Testis (tissue), 3 donors: ENCODE data around the gene ETFB. TPM values are rescaled to one million over a fixed set of nuclear protein-coding genes. Genes with fewer than 3 reads are reported as not detected.

ENCODE experiments used
- DNase-seq: peaks from one replicate; pipeline ENCODE4 v3.0.0-alpha.2; 2019
- H3K27ac ChIP-seq, 2 donors: fragments of 200-600 bp; sonication (generic); one replicate each; pipeline ENCODE4 v1.5.1; 2019
- H3K27me3 ChIP-seq: fragments of 200-600 bp; sonication (generic); one replicate; pipeline ENCODE4 v1.5.1; 2019
- H3K36me3 ChIP-seq: fragments of 200-600 bp; sonication (generic); one replicate; pipeline ENCODE4 v1.5.1; 2017; ENCODE audit warnings: low read depth; ENCODE audit errors: missing control alignments
- H3K4me1 ChIP-seq: fragments of 200-600 bp; sonication (generic); one replicate; pipeline ENCODE4 v1.5.1; 2019
- H3K4me3 ChIP-seq, 2 donors: fragments of 200-600 bp; sonication (generic); one replicate each; pipeline ENCODE4 v1.5.1; 2017 to 2019
- H3K9me3 ChIP-seq: fragments of 200-600 bp; sonication (generic); one replicate; pipeline ENCODE4 v1.5.1; 2017
- POLR2A ChIP-seq: fragments of 450-650 bp; IDR thresholded peaks from one replicate; pipeline ENCODE4 v1.6.1; 2017; ENCODE audit warnings: antibody characterized with exemption, mild to moderate bottlenecking, moderate library complexity
- WGBS, 2 donors: methylation state at CpG; one replicate each; pipeline ENCODE4 v1.1.5; 2018; 5-methylcytosine and 5-hydroxymethylcytosine counted together
- intact Hi-C: fragments of 100-400 bp; cut with DNase I; formaldehyde crosslinking; loops from one replicate; pipeline ENCODE4 v1.15.1; 2023; ENCODE audit warnings: low total_unique reads
- polyA plus RNA-seq: library from polyadenylated mRNA; stranded (reverse); fragments of 350-450 nt; fragmentation: Illumina TruSeq; extraction: RNeasy Lipid Tissue Mini Kit (QIAGEN cat#74804); gene quantifications from one replicate; pipeline ENCODE4 v1.2.3, GENCODE V29; 2014; ENCODE audit warnings: low read depth, low replicate concordance; ENCODE audit not compliant: insufficient read depth
- total RNA-seq, 2 donors: library from RNA; depleted of rRNA; stranded (reverse); fragments of >200 nt; gene quantifications; one replicate each; pipeline ENCODE4 v1.2.3, GENCODE V29; 2016
- TF ChIP-seq, protein P1 (sequence below), 3 experiments: fragments of 450-650 bp in 2 of 3; fragments of 200-600 bp in 1 of 3; sonication (generic) in 1 of 3; IDR thresholded peaks; one replicate each; pipeline ENCODE4 v1.5.1; 2016 to 2019; ENCODE audit warnings: antibody characterized with exemption in 3 of 3, mild to moderate bottlenecking in 2 of 3, moderate library complexity in 1 of 3

The ETFB gene
- total and polyA plus RNA-seq, 3 donors from 2014 or later, result 109 to 146 (median 110) TPM

DNA sequence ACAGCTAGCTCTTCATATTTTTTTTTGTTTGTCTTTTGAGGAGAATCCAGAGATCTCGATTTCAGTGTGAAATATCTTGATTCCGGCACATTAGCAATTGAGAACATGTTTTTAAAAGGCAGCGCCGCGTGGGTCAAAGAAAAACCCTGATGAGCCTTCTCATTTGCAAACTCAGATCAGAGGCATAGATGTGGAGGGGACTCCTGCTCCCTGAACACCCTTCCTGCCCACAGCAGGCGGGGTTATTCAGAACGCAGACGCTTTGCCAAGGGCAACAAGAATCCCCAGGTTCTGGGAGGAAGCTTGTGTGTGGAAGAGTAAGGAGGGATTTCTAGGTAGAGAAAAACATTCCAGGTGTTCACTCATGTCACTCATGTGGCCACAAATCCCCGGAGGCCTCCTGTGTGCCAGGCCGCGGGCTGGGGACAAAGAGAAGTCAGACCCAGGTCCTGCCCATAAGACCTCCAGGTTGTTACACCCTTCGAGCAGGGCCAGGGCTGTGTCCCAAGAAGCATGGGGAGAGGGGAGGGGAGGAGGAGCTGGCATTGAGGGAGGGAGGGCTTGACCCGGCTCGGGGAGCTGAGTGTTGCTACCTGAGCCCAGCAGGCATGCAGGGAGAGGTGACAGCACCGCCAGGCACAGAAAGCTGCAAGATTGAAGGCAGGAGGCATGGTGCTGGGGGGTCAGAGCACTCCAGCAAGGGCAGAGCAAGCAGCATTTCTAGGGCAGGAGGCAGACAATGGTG lies 70.6 kb downstream of the ETFB start:
- no peak for TF ChIP-seq POLR2A
- TF ChIP-seq, protein P1, sequence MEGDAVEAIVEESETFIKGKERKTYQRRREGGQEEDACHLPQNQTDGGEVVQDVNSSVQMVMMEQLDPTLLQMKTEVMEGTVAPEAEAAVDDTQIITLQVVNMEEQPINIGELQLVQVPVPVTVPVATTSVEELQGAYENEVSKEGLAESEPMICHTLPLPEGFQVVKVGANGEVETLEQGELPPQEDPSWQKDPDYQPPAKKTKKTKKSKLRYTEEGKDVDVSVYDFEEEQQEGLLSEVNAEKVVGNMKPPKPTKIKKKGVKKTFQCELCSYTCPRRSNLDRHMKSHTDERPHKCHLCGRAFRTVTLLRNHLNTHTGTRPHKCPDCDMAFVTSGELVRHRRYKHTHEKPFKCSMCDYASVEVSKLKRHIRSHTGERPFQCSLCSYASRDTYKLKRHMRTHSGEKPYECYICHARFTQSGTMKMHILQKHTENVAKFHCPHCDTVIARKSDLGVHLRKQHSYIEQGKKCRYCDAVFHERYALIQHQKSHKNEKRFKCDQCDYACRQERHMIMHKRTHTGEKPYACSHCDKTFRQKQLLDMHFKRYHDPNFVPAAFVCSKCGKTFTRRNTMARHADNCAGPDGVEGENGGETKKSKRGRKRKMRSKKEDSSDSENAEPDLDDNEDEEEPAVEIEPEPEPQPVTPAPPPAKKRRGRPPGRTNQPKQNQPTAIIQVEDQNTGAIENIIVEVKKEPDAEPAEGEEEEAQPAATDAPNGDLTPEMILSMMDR (IDR thresholded peaks at IDR 0.05), result no peak
- intact Hi-C loops, result no loop called here
- no peak for DNase-seq
- Histone ChIP-seq H3K9me3 (no peaks in the 10 kb centered on the region), H3K27ac (no peak overlapping the region), H3K4me1 (no peaks in the 10 kb centered on the region), H3K27me3 (no peaks in the 10 kb centered on the region), H3K36me3 (no peaks in the 10 kb centered on the region), H3K4me3 (no peak overlapping the region)
- WGBS, 2 donors, result 55% methylated on average over 15 of the region's 15 CpGs

Other genes with a start within 250 kb of the ETFB start
- 1 to 10 TPM; 2.6 to 5.1 TPM for gene SIGLEC9, start 241.5 kb downstream of the ETFB start, total RNA-seq
- 3.2 TPM for gene SIGLEC9, start 241.5 kb downstream of the ETFB start, polyA plus RNA-seq
- 1 to 10 TPM in 1 of 2 donors, under 1 TPM in 1; 0.79 to 1.2 TPM for gene SIGLEC7, start 224.1 kb downstream of the ETFB start, total RNA-seq
- gene SIGLEC7, start 224.1 kb downstream of the ETFB start, polyA plus RNA-seq, result 2.0 TPM
- 1 to 10 TPM; 1.3 to 1.7 TPM for gene CD33, start 141.3 kb downstream of the ETFB start, total RNA-seq
- gene CD33, start 141.3 kb downstream of the ETFB start, polyA plus RNA-seq, result 3.8 TPM
- gene SIGLECL1, start 115.3 kb downstream of the ETFB start, total RNA-seq, result 10 to 100 TPM; 18.7 to 23.8 TPM
- 103 TPM for gene SIGLECL1, start 115.3 kb downstream of the ETFB start, polyA plus RNA-seq
- 10 to 100 TPM; 13.3 to 16.0 TPM for gene IGLON5, start 54.7 kb downstream of the ETFB start, total RNA-seq
- gene IGLON5, start 54.7 kb downstream of the ETFB start, polyA plus RNA-seq, result 13.9 TPM
- 10 to 100 TPM; 10.5 to 12.0 TPM for gene VSIG10L, start 24.2 kb downstream of the ETFB start, total RNA-seq
- 5.8 TPM for gene VSIG10L, start 24.2 kb downstream of the ETFB start, polyA plus RNA-seq
- gene CLDND2, start 2.6 kb upstream of the ETFB start, total RNA-seq, result 10 to 100 TPM; 10.0 to 26.4 TPM
- gene CLDND2, start 2.6 kb upstream of the ETFB start, polyA plus RNA-seq, result 41.2 TPM
- under 1 TPM in 1 of 2 donors, not detected in 1; 0.63 TPM for gene NKG7, start 6.3 kb upstream of the ETFB start, total RNA-seq
- gene NKG7, start 6.3 kb upstream of the ETFB start, polyA plus RNA-seq, result 8.7 TPM
- under 1 TPM in 1 of 2 donors, not detected in 1; 0.31 TPM for gene LIM2, start 21.6 kb upstream of the ETFB start, total RNA-seq
- 0.91 TPM for gene LIM2, start 21.6 kb upstream of the ETFB start, polyA plus RNA-seq
- gene C19orf84, start 24.2 kb upstream of the ETFB start, total RNA-seq, result 10 to 100 TPM; 23.1 to 31.2 TPM
- gene C19orf84, start 24.2 kb upstream of the ETFB start, polyA plus RNA-seq, result 38.8 TPM
- 1 to 10 TPM in 1 of 2 donors, under 1 TPM in 1; 0.87 to 2.2 TPM for gene SIGLEC10, start 51.3 kb upstream of the ETFB start, total RNA-seq
- gene SIGLEC10, start 51.3 kb upstream of the ETFB start, polyA plus RNA-seq, result 2.3 TPM
- 1 to 10 TPM in 1 of 2 donors, under 1 TPM in 1; 0.31 to 3.1 TPM for gene SIGLEC8, start 92.1 kb upstream of the ETFB start, total RNA-seq
- gene SIGLEC8, start 92.1 kb upstream of the ETFB start, polyA plus RNA-seq, result 0.61 TPM
- gene CEACAM18, start 112.2 kb upstream of the ETFB start, total RNA-seq, result not detected
- gene CEACAM18, start 112.2 kb upstream of the ETFB start, polyA plus RNA-seq, result not detected
- not detected for gene SIGLEC12, start 135.4 kb upstream of the ETFB start, total RNA-seq
- gene SIGLEC12, start 135.4 kb upstream of the ETFB start, polyA plus RNA-seq, result 1.0 TPM
- 1 to 10 TPM in 1 of 2 donors, under 1 TPM in 1; 0.55 to 1.1 TPM for gene SIGLEC6, start 165.3 kb upstream of the ETFB start, total RNA-seq
- 0.29 TPM for gene SIGLEC6, start 165.3 kb upstream of the ETFB start, polyA plus RNA-seq
- gene ZNF175, start 204.9 kb upstream of the ETFB start, total RNA-seq, result 10 to 100 TPM; 12.1 to 12.3 TPM
- gene ZNF175, start 204.9 kb upstream of the ETFB start, polyA plus RNA-seq, result 11.0 TPM